GM21423 (cell line): ENCODE results near the gene BRD1.

Source experiments
- ATAC-seq: cut with Tn5 transposase; IDR thresholded peaks from one replicate; pipeline ENCODE4 v1.9.1; 2021; ENCODE audit warnings: mild to moderate bottlenecking, moderate library complexity; ENCODE audit not compliant: unreplicated experiment

Gene BRD1

DNA sequence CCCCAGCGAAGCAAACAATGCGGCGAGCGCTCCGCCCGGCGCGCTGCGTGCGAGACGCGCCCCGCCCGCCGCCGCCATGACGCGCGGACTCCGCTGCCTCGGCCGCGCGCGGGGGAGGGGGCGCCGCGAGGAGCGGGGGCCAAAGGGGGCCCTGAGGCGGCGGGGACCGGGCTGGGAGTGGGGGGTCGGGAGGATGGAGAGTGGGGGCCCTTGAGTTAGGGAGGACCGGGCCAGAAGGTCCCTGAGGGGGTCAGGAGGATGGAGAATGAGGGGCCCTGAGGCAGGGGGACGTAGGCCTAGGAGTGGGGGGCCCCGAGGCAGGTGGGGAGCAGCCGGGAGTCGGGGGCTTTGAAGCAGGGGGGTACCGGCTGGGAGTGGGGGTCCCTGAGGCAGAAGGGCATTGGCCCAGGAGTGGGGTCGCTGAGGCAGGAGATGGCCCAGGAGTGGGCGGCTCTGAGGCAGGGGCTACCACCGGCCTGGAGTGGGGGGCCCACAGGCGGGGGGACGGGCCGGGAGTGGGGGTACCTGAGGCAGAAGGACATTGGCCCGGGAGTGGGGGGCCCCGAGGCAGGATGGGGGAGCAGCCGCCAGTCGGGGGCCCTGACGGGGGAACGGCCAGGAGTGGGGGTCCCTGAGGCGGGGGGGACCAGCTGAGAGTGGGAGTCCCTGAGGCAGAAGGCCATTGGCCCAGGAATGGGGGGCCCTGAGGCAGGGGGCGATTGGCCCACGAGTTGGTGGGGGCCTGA lies at the start of gene BRD1:
TSS of gene BRD1 (minus strand) at position 21 of the 746 bp plus-strand sequence. CDS start 3,556 bp downstream, outside the sequence.
- no peak for ATAC-seq

DNA sequence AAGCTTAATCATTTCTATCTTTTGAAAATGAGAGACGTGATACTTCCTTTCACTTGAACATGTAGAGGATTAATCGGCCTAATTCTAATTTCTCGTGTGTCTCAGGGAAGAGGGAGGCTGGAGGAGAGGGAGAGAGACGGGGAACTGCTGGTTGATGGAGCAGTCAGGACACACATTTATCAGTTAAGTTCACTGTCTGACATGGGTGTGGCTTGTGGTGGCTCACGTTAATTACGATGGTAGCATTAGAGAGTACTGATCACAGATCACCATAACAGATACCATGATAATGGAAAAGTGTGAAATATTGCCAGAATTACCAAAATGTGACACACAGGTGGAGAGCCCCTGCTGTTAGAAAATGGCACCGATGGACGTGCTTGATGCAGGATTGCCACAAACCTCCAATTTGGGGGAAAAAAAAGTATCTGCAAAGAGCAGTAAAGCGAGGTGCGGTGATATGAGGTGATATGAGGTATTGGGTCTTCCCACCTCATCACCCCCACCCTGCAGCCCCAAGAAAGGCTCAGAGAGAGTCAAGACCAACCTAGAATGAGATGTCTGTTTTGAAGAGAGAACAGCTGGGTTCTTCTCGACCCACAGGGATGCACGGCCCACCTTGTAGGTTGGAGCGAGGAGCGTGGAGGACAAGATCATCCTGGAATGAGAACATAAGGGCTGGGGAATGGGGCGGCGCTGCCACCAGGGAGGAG lies 45.7 kb upstream of the BRD1 start:
- no peak for ATAC-seq

- ATAC-seq = no peak
These were observed 44.7 kb upstream of the BRD1 start for GRCh38 chr22:49872347-49872746.

- ATAC-seq = no peak
These were observed 43.8 kb upstream of the BRD1 start for GRCh38 chr22:49871482-49871881.

- ATAC-seq = no peak
These were observed 42.4 kb upstream of the BRD1 start for GRCh38 chr22:49869845-49870712.

- no peak for ATAC-seq
These were observed 41.6 kb upstream of the BRD1 start for GRCh38 chr22:49869086-49869830.

GRCh38 chr22:49867303-49868265 lies 39.9 kb upstream of the BRD1 start:
- no peak for ATAC-seq

DNA sequence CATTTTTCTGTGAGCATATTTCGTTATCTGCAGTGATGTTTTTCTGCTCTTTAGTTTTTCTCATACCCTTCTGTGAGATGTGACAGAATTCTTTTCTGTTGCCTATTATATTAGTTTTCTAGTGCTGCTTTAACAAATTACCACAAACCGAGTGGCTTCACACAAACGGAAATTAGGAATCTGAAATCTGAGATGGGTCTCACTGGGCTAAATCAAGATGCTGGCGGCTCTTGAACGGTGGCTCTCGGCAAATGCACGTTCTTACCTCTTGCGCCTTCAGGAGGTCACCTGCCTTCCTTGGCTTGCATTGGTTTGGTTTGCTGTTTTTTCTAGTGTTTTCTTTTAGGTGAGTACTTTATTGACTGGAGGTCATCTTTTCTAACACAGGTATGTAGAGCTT lies 39.0 kb upstream of the BRD1 start:
- no peak for ATAC-seq

DNA sequence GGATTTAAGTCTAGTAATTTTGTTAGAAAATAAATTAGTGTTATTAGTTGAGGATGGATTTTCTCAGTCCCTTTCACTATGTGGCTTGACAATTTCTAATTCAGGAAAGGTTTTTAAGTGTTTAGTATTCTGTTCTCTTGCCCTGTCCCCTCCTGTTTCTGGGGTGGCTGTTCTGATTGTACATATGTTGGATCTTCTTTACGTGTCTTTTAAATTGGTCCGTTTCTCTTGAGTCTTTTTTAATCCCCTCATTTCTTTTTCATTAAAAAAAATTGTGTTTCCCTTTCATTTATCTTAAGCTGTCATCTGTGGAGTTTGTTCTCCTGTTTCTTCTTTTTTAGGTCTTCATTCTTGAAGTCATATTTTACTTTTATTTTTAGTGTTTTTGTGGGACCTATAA lies 38.5 kb upstream of the BRD1 start:
- no peak for ATAC-seq

- ATAC-seq = no peak
These were observed 37.5 kb upstream of the BRD1 start for GRCh38 chr22:49865156-49865555.

GRCh38 chr22:49863931-49864330 lies 36.3 kb upstream of the BRD1 start:
- no peak for ATAC-seq

DNA sequence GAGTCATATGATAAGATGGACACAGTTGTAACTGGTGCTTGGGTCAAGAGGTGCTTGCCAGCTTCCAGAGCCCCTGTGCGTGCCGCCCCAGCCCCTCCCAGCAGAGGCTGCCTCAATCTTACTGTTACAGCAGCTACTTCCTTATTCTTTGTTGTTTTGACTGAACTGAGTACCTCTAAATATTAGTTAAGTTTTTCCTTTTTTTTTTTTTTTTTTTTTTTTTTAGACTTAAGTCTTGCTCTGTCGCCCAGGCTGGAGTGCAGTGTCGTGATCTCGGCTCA lies 34.8 kb upstream of the BRD1 start:
- no peak for ATAC-seq

DNA sequence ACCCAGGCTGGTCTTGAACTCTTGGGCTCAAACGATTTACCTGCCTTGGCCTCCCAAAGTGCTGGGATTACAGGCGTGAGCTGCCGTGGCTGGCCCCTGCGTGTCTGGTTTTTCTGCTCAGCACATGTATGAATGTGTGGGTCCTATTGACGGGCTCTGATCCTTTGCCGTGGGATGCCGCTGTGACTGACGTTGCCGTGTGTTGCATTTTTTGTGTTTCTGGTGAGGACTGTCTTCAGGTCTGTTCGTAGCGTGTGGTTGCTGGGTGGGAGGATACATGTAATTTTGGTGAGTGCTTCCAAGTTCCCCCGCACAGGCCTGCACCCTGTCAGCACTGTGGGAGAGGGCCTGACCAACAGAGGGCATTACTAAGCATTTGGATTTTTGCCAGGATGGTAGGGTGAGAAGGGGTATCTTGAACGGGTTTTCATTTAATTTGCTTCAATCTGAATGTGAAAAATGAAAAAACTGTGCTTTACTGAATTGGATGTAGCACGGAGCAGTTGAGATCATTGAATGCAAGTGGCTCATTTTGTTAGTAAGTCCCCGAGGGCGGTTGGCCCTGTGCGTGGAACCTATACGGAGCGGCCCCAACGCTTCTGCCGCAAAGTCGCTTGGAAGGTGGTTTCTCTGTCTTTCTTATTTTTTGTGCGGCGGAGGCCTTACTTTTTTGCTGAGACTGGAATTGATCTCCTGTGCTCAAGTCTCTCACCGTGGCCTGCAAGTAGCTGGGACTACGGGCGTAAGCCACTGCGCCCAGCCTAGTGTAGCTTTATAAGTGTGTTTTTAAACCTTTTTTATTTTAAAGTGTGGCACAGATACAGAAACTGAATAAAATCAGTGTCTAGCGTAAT lies 34.2 kb upstream of the BRD1 start:
- ATAC-seq = no peak

DNA sequence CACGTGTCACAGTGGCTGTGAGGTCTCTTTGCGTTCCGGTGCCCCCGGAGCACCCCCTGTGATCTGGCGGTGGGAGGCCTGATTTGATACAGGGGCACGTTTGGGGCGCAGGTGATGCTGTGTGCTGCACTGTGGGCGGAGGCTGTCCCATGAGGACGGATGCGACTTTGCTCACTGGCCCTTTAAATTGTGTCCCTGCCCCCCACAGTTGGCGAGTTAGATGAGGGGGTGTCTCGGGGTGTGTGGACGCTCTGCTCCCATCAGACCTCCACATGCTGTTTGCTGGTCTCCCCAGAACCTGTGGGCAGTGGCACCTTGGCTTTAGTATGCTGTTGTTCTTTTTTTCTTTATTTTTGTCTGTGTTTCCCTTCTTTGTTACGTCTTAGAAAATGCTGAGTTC lies 31.2 kb upstream of the BRD1 start:
- no peak for ATAC-seq

DNA sequence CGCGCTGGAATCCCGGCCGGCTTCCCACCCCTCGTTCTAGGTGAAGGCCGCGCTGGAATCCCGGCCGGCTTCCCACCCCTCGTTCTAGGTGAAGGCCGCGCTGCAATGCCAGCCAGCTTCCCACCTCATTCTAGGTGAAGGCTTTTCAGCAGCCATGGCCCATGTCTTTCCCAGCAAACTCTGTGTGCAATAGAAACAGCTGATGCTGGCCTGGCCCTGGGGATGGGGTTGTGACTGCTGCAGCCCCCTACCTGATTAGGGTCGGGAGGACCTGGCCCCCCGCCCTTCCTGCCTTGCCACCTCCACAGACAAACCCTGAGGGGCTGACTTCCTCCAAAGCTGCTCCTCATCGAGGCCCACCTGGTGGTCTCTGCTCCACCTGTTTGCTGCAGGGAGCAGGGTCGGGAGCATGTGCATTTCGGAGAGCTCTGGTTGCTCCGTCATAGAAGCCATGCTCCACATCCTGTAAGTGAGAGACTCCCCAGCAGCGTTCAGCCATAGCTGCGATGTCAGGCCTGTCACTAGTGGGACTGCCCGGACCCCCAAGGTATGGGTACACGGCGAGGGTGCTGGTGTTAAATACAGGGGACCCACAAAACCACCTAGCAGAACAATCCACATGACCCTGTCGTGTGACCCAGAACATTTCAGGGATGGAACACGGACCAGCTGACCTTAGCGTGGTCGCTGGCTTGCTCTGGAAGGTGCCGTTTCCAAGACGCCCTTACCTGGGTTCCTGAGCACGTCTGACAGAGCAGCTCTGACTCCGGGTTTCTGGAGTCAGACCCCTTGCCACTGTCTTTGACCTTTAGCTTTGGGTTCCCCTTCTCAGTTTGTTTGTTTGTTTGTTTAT lies 29.3 kb upstream of the BRD1 start:
- ATAC-seq = no peak

GRCh38 chr22:49856343-49856742 lies 28.7 kb upstream of the BRD1 start:
- ATAC-seq = no peak

GRCh38 chr22:49855251-49855911 lies 27.7 kb upstream of the BRD1 start:
- ATAC-seq = no peak
